Activated T-helper 1 cell treated with anti-CD3 and anti-CD28 coated beads, Interleukin-12 subunit alpha, Interleukin-12 subunit beta, Interleukin-2, Interleukin-4 antibody, amounts not matched to agents 30 ng/mL and 10 ng/mL and 1 ng/mL, durations not matched to agents 14 hours and 24 hours and 36 hours (primary cell): ENCODE data around the gene LIMCH1. TPM values are rescaled to one million over a fixed set of nuclear protein-coding genes. Genes with fewer than 3 reads are reported as not detected.

ENCODE experiments used
- DNase-seq: peaks from one replicate; pipeline ENCODE4 v3.0.0; 2021; ENCODE audit warnings: low spot score
- H3K27ac Mint-ChIP-seq: one replicate; pipeline ENCODE4 v1.8.0; 2021; ENCODE audit warnings: mild to moderate bottlenecking, mixed read lengths
- H3K27me3 Mint-ChIP-seq: one replicate; pipeline ENCODE4 v1.8.0; 2022; ENCODE audit warnings: mild to moderate bottlenecking, moderate library complexity, mixed read lengths; ENCODE audit not compliant: insufficient read depth
- H3K36me3 Mint-ChIP-seq: one replicate; pipeline ENCODE4 v1.8.0; 2021; ENCODE audit warnings: low read depth, mixed read lengths
- H3K4me1 Mint-ChIP-seq: one replicate; pipeline ENCODE4 v1.8.0; 2021; ENCODE audit warnings: low read depth, mixed read lengths
- H3K4me3 Mint-ChIP-seq: one replicate; pipeline ENCODE4 v1.8.0; 2021; ENCODE audit warnings: mild to moderate bottlenecking, moderate library complexity, mixed read lengths
- H3K9me3 Mint-ChIP-seq: one replicate; pipeline ENCODE4 v1.8.0; 2021; ENCODE audit warnings: mixed read lengths
- intact Hi-C: fragments of 100-400 bp; cut with micrococcal nuclease; formaldehyde crosslinking; loops from one replicate; pipeline ENCODE4 v1.15.1; 2024
- total RNA-seq: library from RNA; stranded (reverse); gene quantifications from 2 replicates; pipeline ENCODE4 v1.2.3, GENCODE V29; 2022

LIMCH1 gene
- total RNA-seq, 1 donor from 2014 or later = not detected

- DNase-seq = no peak
- intact Hi-C loops = no loop called here
- Mint-ChIP-seq H3K9me3 (no peaks in the 10 kb centered on the region), H3K4me1 (no peaks in the 10 kb centered on the region), H3K36me3 (no peaks in the 10 kb centered on the region), H3K27ac (no peak overlapping the region), H3K4me3 (no peak overlapping the region), H3K27me3 (no peaks in the 10 kb centered on the region)
Measured at GRCh38 chr4:41512596-41512995, 25.4 kb upstream of the LIMCH1 start.

- no peak for DNase-seq
- H3K27me3 Mint-ChIP-seq = peaks cover 2% of the 10 kb centered on the region
- H3K9me3 Mint-ChIP-seq = no peaks in the 10 kb centered on the region
- H3K4me3 Mint-ChIP-seq = no peak overlapping the region
- H3K4me1 Mint-ChIP-seq = no peaks in the 10 kb centered on the region
- H3K36me3 Mint-ChIP-seq = no peaks in the 10 kb centered on the region
- no peak overlapping the region for H3K27ac Mint-ChIP-seq
- intact Hi-C loops = no loop called here
Measured at GRCh38 chr4:41514169-41514568, 23.8 kb upstream of the LIMCH1 start.

GRCh38 chr4:41514766-41515481 is 23.0 kb upstream of the LIMCH1 start:
- intact Hi-C loops = no loop called here
- Mint-ChIP-seq H3K4me3 (no peak overlapping the region), H3K4me1 (no peaks in the 10 kb centered on the region), H3K36me3 (no peaks in the 10 kb centered on the region), H3K9me3 (no peaks in the 10 kb centered on the region), H3K27ac (no peak overlapping the region), H3K27me3 (peaks cover 2% of the 10 kb centered on the region)
- no peak for DNase-seq

- DNase-seq = no peak
- Mint-ChIP-seq H3K4me1 (no peaks in the 10 kb centered on the region), H3K9me3 (no peaks in the 10 kb centered on the region), H3K4me3 (no peak overlapping the region), H3K27me3 (peaks cover 2% of the 10 kb centered on the region), H3K27ac (no peak overlapping the region), H3K36me3 (no peaks in the 10 kb centered on the region)
- intact Hi-C loops = no loop called here
Measured at GRCh38 chr4:41517121-41517520, 20.8 kb upstream of the LIMCH1 start.

GRCh38 chr4:41517747-41518146 is 20.2 kb upstream of the LIMCH1 start:
- Mint-ChIP-seq H3K4me1 (no peaks in the 10 kb centered on the region), H3K9me3 (no peaks in the 10 kb centered on the region), H3K27me3 (peaks cover 2% of the 10 kb centered on the region), H3K36me3 (no peaks in the 10 kb centered on the region), H3K27ac (no peak overlapping the region), H3K4me3 (no peak overlapping the region)
- DNase-seq = no peak
- intact Hi-C loops = no loop called here

- no peak overlapping the region for H3K4me3 Mint-ChIP-seq
- H3K4me1 Mint-ChIP-seq = no peaks in the 10 kb centered on the region
- intact Hi-C loops = no loop called here
- H3K27me3 Mint-ChIP-seq = no peaks in the 10 kb centered on the region
- H3K36me3 Mint-ChIP-seq = no peaks in the 10 kb centered on the region
- H3K9me3 Mint-ChIP-seq = no peaks in the 10 kb centered on the region
- DNase-seq = no peak
- no peak overlapping the region for H3K27ac Mint-ChIP-seq
Measured at GRCh38 chr4:41524425-41524824, 13.5 kb upstream of the LIMCH1 start.

GRCh38 chr4:41525129-41525528 is 12.8 kb upstream of the LIMCH1 start:
- no peaks in the 10 kb centered on the region for H3K36me3 Mint-ChIP-seq
- intact Hi-C loops = no loop called here
- H3K4me3 Mint-ChIP-seq = no peak overlapping the region
- no peaks in the 10 kb centered on the region for H3K9me3 Mint-ChIP-seq
- no peaks in the 10 kb centered on the region for H3K27me3 Mint-ChIP-seq
- no peak for DNase-seq
- H3K27ac Mint-ChIP-seq = no peak overlapping the region
- no peaks in the 10 kb centered on the region for H3K4me1 Mint-ChIP-seq

- Mint-ChIP-seq H3K4me3 (no peak overlapping the region), H3K4me1 (no peaks in the 10 kb centered on the region), H3K36me3 (no peaks in the 10 kb centered on the region), H3K27me3 (no peaks in the 10 kb centered on the region), H3K27ac (no peak overlapping the region), H3K9me3 (no peaks in the 10 kb centered on the region)
- intact Hi-C loops = no loop called here
- no peak for DNase-seq
Measured at GRCh38 chr4:41526628-41527027, 11.3 kb upstream of the LIMCH1 start.

- H3K27ac Mint-ChIP-seq = no peak overlapping the region
- no peaks in the 10 kb centered on the region for H3K27me3 Mint-ChIP-seq
- no peak overlapping the region for H3K4me3 Mint-ChIP-seq
- DNase-seq = no peak
- intact Hi-C loops = loop anchor here (1.0 kb wide), 1 partner anchor 27 kb away; no protein-coding TSS in a partner anchor
- no peaks in the 10 kb centered on the region for H3K36me3 Mint-ChIP-seq
- H3K4me1 Mint-ChIP-seq = no peaks in the 10 kb centered on the region
- H3K9me3 Mint-ChIP-seq = no peaks in the 10 kb centered on the region
Measured at GRCh38 chr4:41528512-41529205, 9.3 kb upstream of the LIMCH1 start.

- no peaks in the 10 kb centered on the region for H3K36me3 Mint-ChIP-seq
- no peaks in the 10 kb centered on the region for H3K4me1 Mint-ChIP-seq
- no peak overlapping the region for H3K27ac Mint-ChIP-seq
- intact Hi-C loops = no loop called here
- no peaks in the 10 kb centered on the region for H3K27me3 Mint-ChIP-seq
- no peaks in the 10 kb centered on the region for H3K9me3 Mint-ChIP-seq
- H3K4me3 Mint-ChIP-seq = no peak overlapping the region
- no peak for DNase-seq
Measured at GRCh38 chr4:41530741-41531140, 7.2 kb upstream of the LIMCH1 start.

GRCh38 chr4:41532336-41532735 is 5.6 kb upstream of the LIMCH1 start:
- Mint-ChIP-seq H3K27me3 (no peaks in the 10 kb centered on the region), H3K36me3 (no peaks in the 10 kb centered on the region), H3K9me3 (no peaks in the 10 kb centered on the region), H3K27ac (no peak overlapping the region), H3K4me1 (no peaks in the 10 kb centered on the region), H3K4me3 (no peak overlapping the region)
- intact Hi-C loops = no loop called here
- no peak for DNase-seq

- no peaks in the 10 kb centered on the region for H3K4me1 Mint-ChIP-seq
Measured at GRCh38 chr4:41532882-41533281, 5.1 kb upstream of the LIMCH1 start.

GRCh38 chr4:41533680-41534079 is 4.3 kb upstream of the LIMCH1 start:
- Mint-ChIP-seq H3K4me1 (no peaks in the 10 kb centered on the region), H3K27me3 (no peaks in the 10 kb centered on the region), H3K36me3 (no peaks in the 10 kb centered on the region), H3K4me3 (no peak overlapping the region), H3K27ac (no peak overlapping the region), H3K9me3 (no peaks in the 10 kb centered on the region)
- intact Hi-C loops = no loop called here
- no peak for DNase-seq

More at GRCh38 chr4:41532882-41533281, 5.1 kb upstream of the LIMCH1 start:
- DNase-seq = no peak
- no peak overlapping the region for H3K4me3 Mint-ChIP-seq
- H3K36me3 Mint-ChIP-seq = no peaks in the 10 kb centered on the region
- H3K9me3 Mint-ChIP-seq = no peaks in the 10 kb centered on the region
- H3K27me3 Mint-ChIP-seq = no peaks in the 10 kb centered on the region
- intact Hi-C loops = no loop called here
- no peak overlapping the region for H3K27ac Mint-ChIP-seq
